PC-9 (cell line): ENCODE measurements around the gene NOBOX.

Experiments used
- EZH2 ChIP-seq: fragments of 200-600 bp; sonication (generic); IDR thresholded peaks from 2 replicates; pipeline ENCODE4 v1.8.0; 2017; ENCODE audit warnings: antibody characterized with exemption, low read depth
- TF ChIP-seq, protein P1 (sequence below): fragments of 200-600 bp; sonication (generic); conservative IDR thresholded peaks from 2 replicates; pipeline ENCODE4 v1.6.1; 2017; ENCODE audit warnings: mixed run types, antibody characterized with exemption, mild to moderate bottlenecking, moderate library complexity

DNA sequence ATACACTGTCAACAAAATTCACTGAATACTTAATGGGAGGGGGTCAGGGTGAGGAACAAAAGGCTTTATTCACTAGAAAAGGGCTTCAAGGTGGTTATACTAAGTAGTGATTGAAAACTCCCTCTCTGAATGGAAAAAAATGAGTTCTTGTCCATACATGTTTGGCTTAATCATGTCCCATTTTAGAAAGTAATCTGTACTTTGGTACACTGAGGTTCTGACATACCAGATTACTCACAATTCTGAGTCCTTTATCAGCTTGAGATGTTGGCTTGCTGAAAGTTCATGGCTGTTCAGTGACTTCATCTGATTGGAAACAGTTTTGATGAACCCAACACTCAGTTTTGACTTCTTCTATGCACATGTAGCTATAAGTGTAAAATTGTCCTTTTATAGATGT, 12.8 kb upstream of the NOBOX start:
- TF ChIP-seq, protein P1, sequence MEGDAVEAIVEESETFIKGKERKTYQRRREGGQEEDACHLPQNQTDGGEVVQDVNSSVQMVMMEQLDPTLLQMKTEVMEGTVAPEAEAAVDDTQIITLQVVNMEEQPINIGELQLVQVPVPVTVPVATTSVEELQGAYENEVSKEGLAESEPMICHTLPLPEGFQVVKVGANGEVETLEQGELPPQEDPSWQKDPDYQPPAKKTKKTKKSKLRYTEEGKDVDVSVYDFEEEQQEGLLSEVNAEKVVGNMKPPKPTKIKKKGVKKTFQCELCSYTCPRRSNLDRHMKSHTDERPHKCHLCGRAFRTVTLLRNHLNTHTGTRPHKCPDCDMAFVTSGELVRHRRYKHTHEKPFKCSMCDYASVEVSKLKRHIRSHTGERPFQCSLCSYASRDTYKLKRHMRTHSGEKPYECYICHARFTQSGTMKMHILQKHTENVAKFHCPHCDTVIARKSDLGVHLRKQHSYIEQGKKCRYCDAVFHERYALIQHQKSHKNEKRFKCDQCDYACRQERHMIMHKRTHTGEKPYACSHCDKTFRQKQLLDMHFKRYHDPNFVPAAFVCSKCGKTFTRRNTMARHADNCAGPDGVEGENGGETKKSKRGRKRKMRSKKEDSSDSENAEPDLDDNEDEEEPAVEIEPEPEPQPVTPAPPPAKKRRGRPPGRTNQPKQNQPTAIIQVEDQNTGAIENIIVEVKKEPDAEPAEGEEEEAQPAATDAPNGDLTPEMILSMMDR, result no peak
- TF ChIP-seq EZH2, result no peak
